Omental fat pad (tissue), 4 donors: Measurements from ENCODE around the gene PURA. TPM values are rescaled to one million over a fixed set of nuclear protein-coding genes. Genes with fewer than 3 reads are reported as not detected.

Experiments
- ATAC-seq: fragments of 150-250 bp; one replicate; pipeline ENCODE4 v1.9.1; 2016; ENCODE audit warnings: mild to moderate bottlenecking, moderate library complexity; ENCODE audit not compliant: low FRiP score
- DNase-seq: peaks from one replicate; pipeline ENCODE4 v3.0.0-alpha.2; 2019; ENCODE audit warnings: low spot score
- total RNA-seq, 4 donors: library from RNA; depleted of rRNA; stranded (reverse); fragments of >200 nt; gene quantifications; one replicate each; pipeline ENCODE4 v1.1.0, GENCODE V29; 2016
- TF ChIP-seq, protein P1 (sequence below), 3 donors: fragments of 450-650 bp; IDR thresholded peaks; one replicate each; pipeline ENCODE4 v1.5.1; 2016 to 2017; ENCODE audit warnings: antibody characterized with exemption in 3 of 3, mild to moderate bottlenecking in 3 of 3, moderate library complexity in 2 of 3

Gene PURA
- total RNA-seq, 4 donors from 2014 or later, result 16.9 to 31.8 (median 24.3) TPM

DNA sequence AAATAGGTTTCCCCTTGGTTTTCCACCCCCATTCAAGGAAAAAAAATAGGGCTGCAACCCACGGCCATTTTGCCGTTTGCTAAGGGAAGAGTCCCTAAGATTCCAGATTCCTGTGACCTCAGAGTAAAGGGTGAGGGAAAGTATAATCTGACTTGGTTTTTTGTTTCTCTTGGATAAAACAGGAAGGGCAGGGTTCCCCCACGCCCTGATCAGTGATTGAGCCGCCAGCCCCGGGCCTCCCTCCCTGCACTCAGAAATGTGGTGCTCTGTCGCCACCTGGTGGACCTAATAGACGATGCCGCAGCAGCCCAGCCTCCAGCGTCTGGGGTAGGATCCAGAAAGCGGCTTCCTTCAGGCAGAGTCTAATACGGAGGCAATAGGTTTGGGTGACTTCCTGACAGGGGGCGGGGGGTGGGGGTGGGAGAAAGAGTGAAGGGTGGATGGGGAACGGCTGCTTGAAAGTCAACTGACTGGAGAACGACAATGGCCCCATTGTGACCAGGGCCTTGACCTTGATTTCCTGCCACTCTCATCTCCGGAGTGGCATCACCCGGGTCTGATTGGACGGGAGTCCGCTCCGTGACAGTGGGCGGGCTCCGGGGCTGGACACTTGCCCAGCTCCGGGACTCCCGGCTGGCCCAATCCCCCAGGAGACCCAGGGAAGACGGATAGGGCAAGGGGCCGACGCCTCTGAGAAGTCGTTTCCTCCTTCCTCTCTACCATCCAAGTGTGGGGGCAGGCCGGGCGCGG is 43.3 kb downstream of the PURA start:
- TF ChIP-seq, protein P1, sequence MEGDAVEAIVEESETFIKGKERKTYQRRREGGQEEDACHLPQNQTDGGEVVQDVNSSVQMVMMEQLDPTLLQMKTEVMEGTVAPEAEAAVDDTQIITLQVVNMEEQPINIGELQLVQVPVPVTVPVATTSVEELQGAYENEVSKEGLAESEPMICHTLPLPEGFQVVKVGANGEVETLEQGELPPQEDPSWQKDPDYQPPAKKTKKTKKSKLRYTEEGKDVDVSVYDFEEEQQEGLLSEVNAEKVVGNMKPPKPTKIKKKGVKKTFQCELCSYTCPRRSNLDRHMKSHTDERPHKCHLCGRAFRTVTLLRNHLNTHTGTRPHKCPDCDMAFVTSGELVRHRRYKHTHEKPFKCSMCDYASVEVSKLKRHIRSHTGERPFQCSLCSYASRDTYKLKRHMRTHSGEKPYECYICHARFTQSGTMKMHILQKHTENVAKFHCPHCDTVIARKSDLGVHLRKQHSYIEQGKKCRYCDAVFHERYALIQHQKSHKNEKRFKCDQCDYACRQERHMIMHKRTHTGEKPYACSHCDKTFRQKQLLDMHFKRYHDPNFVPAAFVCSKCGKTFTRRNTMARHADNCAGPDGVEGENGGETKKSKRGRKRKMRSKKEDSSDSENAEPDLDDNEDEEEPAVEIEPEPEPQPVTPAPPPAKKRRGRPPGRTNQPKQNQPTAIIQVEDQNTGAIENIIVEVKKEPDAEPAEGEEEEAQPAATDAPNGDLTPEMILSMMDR (IDR thresholded peaks at IDR 0.05), result peak in 2 of 3 donors; percentile 65 to 90
- peak; percentile 96 for ATAC-seq

DNA sequence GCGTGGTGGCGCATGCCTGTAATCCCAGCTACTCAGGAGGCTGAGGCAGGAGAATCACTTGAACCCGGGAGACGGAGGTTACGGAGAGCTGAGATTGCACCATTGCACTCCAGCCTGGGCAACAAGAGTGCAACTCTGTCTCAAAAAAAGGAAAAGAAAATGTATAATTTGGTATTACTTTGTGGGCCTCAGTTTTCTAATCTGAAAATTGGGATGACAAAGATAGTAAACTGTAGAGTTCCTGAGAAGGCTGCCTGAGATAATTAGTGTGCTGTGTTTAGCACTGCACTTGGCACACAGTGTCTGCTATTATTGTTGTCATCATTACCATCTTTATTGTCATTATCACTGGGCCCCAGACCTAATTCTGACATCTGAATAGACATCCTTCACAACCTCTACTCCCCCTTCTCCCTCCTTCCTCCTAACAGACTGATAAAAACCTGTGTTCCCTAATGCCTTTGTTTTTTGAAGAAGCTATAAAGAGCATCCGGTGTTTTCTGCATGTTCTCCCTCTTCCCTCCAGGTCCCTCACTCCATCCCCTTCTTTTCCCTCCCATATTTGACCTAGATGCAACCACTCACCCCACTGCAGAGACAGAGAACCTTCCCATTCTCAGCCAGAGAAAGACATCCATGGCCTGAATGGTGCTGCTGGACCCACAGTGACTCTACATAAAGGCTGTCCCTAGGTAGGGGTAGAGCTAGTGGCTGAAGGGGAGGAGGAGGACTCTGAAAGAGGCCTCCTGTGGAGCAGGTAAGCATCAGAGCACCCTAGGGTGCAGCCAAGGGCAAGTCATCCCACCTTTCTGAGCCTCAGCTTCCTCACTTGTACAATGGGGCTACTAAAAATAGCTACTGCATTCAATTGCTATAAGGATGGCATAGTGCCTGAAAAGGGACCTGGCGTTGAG is 45.4 kb downstream of the PURA start:
- TF ChIP-seq, protein P1 (IDR thresholded peaks at IDR 0.05), result no peak
- ATAC-seq (no peak), DNase-seq (no peak)

More for the DNA sequence above, 43.3 kb downstream of the PURA start:
- DNase-seq, result peak; percentile 89

DNA sequence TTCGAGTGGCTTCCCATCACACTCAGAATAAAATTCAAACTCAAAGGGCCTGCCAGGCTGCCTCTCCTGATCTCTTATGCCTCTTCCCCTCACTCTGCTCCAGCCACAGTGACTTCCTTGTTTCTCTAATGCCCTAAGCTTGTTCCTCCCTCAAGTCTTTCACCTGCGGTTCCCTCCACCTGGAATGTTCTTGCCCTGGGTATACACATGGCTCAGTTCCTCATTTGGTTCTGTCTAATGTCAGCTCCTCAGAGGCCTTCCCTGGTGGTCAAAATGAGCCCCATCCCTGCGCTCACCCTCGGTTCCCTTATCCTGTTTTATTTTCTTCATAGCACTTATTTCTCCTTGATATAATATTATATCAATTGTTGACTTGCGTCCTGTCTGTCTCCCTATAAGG is 48.4 kb downstream of the PURA start:
- TF ChIP-seq, protein P1 (IDR thresholded peaks at IDR 0.05), result no peak
- DNase-seq, result no peak

DNA sequence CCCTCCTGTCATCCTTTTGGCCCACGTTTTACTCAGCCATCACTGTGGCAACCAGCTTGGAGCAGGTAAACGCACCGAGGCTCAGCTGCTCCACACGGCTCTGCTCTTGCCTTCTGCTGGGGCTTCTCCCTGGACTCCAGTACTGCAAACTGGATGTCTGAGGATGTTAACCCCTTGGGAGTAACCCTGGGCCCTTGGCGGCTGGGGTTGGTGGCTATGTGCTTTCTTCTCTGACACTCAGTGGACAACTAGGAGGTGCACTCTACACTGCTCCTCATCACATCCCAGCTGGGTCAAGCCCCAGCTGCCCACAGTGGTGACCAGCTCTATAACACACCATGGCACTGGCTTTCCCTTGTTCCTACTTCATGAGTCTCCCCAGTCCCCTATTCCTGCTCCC is 48.9 kb downstream of the PURA start:
- ATAC-seq (no peak), DNase-seq (no peak)
- TF ChIP-seq, protein P1 (IDR thresholded peaks at IDR 0.05), result no peak

More for the DNA sequence above, 48.4 kb downstream of the PURA start:
- ATAC-seq, result no peak

DNA sequence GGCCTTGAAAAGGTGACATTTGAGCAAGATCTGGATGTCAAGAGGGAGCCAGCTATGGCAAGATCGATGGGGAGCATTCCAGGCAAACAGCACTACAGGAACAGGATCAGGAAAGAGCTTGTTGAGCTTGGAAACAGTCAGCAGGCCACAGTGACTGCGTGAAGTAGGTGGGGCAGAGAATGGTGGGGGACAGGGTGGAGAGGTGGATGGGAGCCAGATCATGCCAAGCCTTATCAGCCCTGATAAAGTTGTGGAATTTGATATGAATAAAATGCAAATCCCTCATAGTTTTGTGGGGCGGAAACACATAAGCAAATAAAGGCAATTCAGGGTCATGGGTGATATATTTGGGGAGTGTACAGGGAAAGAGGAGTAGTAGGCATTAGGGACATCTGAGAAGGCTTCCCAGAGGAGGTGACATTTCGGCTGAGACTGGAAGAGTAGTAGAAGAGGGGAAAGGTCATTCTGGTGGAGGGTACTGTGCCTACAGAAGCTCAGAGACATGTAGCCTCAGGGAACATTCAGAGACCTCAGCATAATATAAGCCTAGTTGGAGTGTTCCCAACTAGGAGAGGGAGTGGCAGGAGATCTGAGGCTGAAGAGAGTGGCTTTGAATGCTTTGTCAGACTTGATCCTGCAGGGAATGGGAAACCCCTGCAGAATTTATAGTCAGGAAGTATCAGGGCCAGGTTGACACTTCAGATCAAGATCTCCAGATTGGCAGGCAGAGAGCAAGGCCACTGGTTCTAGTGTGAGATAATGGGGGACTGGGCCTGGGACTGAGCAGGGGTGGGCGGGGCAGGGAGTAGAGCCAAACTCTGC is 51.4 kb downstream of the PURA start:
- TF ChIP-seq, protein P1 (IDR thresholded peaks at IDR 0.05), result no peak
- DNase-seq (no peak), ATAC-seq (peak; percentile 26)

DNA sequence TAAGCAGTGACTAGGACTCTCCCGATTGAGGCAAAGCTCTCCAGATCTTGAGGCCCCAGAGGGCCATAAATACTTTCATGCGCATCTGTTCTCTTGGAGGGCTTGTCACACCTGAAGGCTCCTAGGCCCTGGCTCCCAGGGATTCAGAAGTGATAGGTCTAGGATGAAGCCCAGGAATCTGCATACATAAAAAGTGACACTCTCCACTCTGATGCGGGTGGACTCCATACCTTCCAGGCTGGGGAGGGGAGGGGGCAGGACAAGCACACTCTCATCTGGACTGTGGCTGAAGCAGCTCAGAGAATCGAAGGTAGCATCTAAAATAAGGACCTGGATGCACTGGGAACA is 52.0 kb downstream of the PURA start:
- TF ChIP-seq, protein P1 (IDR thresholded peaks at IDR 0.05), result no peak
- peak; percentile 4 for ATAC-seq
- DNase-seq, result no peak
